ENCODE data around the gene CLEC2B.

Gene CLEC2B

DNA sequence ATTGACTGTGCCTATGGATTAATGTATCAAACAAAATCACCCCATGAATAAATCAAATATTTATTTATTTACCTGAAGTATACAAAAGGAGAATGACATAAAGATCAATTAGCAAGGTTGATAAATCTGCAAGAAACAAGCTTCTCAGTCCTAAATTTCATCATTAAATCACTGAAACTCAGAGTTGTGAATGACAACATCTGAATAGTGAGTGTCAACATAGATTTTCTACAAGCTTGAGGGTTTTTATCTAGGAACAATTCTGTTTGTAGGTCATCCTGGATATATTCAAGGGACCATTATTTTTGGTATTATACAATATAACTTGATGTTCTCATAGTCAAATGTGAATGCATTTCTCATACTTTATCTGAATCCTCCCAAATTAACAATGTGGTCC lies 59.3 kb downstream of the CLEC2B start:
- Mint-ChIP-seq H3K4me3 (no peak overlapping the region), H3K36me3 (ENCODE audit: low read depth) (no peaks in the 10 kb centered on the region), H3K4me1 (ENCODE audit: low read depth) (peaks cover 20% of the 10 kb centered on the region), H3K27me3 (ENCODE audit: low read depth) (peaks cover 24% of the 10 kb centered on the region), H3K9me3 (no peaks in the 10 kb centered on the region), H3K27ac (no peak overlapping the region)
- no peak for DNase-seq (ENCODE audit: low spot score)

- Mint-ChIP-seq H3K27ac (no peak overlapping the region), H3K4me3 (no peak overlapping the region), H3K9me3 (no peaks in the 10 kb centered on the region), H3K36me3 (ENCODE audit: low read depth) (no peaks in the 10 kb centered on the region), H3K4me1 (ENCODE audit: low read depth) (peaks cover 19% of the 10 kb centered on the region), H3K27me3 (ENCODE audit: low read depth) (peaks cover 27% of the 10 kb centered on the region)
- DNase-seq (ENCODE audit: low spot score), result no peak
Measured at GRCh38 chr12:9809338-9809737, 59.8 kb downstream of the CLEC2B start.

GRCh38 chr12:9808504-9808903 lies 60.6 kb downstream of the CLEC2B start:
- Mint-ChIP-seq H3K27me3 (ENCODE audit: low read depth) (peaks cover 32% of the 10 kb centered on the region), H3K9me3 (no peaks in the 10 kb centered on the region), H3K36me3 (ENCODE audit: low read depth) (no peaks in the 10 kb centered on the region), H3K27ac (no peak overlapping the region), H3K4me3 (no peak overlapping the region), H3K4me1 (ENCODE audit: low read depth) (peaks cover 15% of the 10 kb centered on the region)
- no peak for DNase-seq (ENCODE audit: low spot score)

GRCh38 chr12:9806714-9807113 lies 62.4 kb downstream of the CLEC2B start:
- Mint-ChIP-seq H3K4me1 (ENCODE audit: low read depth) (peaks cover 13% of the 10 kb centered on the region), H3K4me3 (no peak overlapping the region), H3K9me3 (no peaks in the 10 kb centered on the region), H3K27ac (no peak overlapping the region), H3K27me3 (ENCODE audit: low read depth) (peaks cover 41% of the 10 kb centered on the region), H3K36me3 (ENCODE audit: low read depth) (no peaks in the 10 kb centered on the region)
- no peak for DNase-seq (ENCODE audit: low spot score)

- no peak for DNase-seq (ENCODE audit: low spot score)
- no peaks in the 10 kb centered on the region for H3K36me3 Mint-ChIP-seq (ENCODE audit: low read depth)
- H3K9me3 Mint-ChIP-seq, result no peaks in the 10 kb centered on the region
- H3K4me1 Mint-ChIP-seq (ENCODE audit: low read depth), result peaks cover 9% of the 10 kb centered on the region
- peaks cover 42% of the 10 kb centered on the region for H3K27me3 Mint-ChIP-seq (ENCODE audit: low read depth)
- H3K4me3 Mint-ChIP-seq, result no peak overlapping the region
- H3K27ac Mint-ChIP-seq, result no peak overlapping the region
Measured at GRCh38 chr12:9805883-9806282, 63.3 kb downstream of the CLEC2B start.
